Measurements from ENCODE around the gene SIRT6. TPM values are rescaled to one million over a fixed set of nuclear protein-coding genes. Genes with fewer than 3 reads are reported as not detected.

SIRT6 gene
- total RNA-seq, 1 experiment from 2014 or later = 18.0 TPM

DNA sequence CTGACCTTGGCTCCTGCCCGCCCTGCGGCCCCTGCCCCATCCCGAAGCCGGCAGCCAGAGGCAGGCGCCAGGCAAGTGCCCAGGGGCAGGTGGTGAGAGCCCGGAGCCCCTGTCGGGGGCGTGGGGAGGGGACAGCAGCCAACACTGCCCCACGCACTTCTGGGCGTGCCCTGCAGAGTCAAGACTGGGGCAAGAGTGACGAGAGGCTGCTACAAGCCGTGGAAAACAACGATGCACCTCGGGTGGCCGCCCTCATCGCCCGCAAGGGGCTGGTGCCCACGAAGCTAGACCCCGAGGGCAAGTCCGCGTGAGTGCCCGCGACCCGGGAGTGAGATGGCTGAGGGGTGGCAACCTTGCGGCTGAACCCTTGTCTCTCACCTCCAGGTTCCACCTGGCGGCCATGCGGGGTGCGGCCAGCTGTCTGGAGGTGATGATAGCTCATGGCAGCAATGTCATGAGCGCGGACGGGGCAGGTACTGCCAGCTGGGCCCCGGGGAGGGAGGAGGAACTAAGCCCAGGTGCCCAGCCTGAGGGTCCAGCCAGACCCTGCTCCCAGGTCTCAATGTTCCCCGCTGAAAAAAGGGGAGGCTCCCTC lies 17.4 kb upstream of the SIRT6 start:
- H3K9ac ChIP-seq (ENCODE audit: low read length) = no peak overlapping the region
- ATAC-seq (no peak), DNase-seq (no peak)
- no TSS peak for BruUV-seq (replicated peaks)
- H3K36me3 ChIP-seq (ENCODE audit: low read depth, low read length) = no peaks in the 10 kb centered on the region
- H3K79me2 ChIP-seq (ENCODE audit: low read length) = no peaks in the 10 kb centered on the region
- no peak for TF ChIP-seq EZH2 (IDR thresholded peaks at IDR 0.05; ENCODE audit: low read length, unreplicated experiment)
- no peak for TF ChIP-seq EZH2phosphoT487 (IDR thresholded peaks at IDR 0.05; ENCODE audit: borderline replicate concordance, low read length)
- TF ChIP-seq, protein P1, sequence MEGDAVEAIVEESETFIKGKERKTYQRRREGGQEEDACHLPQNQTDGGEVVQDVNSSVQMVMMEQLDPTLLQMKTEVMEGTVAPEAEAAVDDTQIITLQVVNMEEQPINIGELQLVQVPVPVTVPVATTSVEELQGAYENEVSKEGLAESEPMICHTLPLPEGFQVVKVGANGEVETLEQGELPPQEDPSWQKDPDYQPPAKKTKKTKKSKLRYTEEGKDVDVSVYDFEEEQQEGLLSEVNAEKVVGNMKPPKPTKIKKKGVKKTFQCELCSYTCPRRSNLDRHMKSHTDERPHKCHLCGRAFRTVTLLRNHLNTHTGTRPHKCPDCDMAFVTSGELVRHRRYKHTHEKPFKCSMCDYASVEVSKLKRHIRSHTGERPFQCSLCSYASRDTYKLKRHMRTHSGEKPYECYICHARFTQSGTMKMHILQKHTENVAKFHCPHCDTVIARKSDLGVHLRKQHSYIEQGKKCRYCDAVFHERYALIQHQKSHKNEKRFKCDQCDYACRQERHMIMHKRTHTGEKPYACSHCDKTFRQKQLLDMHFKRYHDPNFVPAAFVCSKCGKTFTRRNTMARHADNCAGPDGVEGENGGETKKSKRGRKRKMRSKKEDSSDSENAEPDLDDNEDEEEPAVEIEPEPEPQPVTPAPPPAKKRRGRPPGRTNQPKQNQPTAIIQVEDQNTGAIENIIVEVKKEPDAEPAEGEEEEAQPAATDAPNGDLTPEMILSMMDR (conservative IDR thresholded peaks at IDR 0.05; ENCODE audit: low read depth, low read length) = no peak
- no peaks in the 10 kb centered on the region for H3K9me2 ChIP-seq (replicated peaks; ENCODE audit: low read length)
- peaks cover 13% of the 10 kb centered on the region for H3K27me3 ChIP-seq (ENCODE audit: low read length)
- CTCF ChIA-PET = no interaction called here
- H4K20me1 ChIP-seq (ENCODE audit: low read length) = no peaks in the 10 kb centered on the region
- H3K4me3 ChIP-seq (ENCODE audit: low read length) = no peak overlapping the region
- POLR2A ChIA-PET (ENCODE audit: unreplicated experiment) = no interaction called here
- H3K9me3 ChIP-seq (ENCODE audit: low read length) = no peaks in the 10 kb centered on the region
- intact Hi-C loops (cut with micrococcal nuclease) = loop anchor here (5.0 kb wide), 1 partner anchor 212 kb away; the partner anchor contains the start of gene EEF2
- H3K4me1 ChIP-seq (ENCODE audit: insufficient read depth, low read length) = no peaks in the 10 kb centered on the region
- no peaks in the 10 kb centered on the region for H3F3A ChIP-seq (ENCODE audit: low read length, unreplicated experiment)
- no peak overlapping the region for H3K27ac ChIP-seq (ENCODE audit: low read length)
- H2AFZ ChIP-seq (ENCODE audit: low read length) = no peak overlapping the region
- no peak overlapping the region for H3K4me2 ChIP-seq (ENCODE audit: low read length)

DNA sequence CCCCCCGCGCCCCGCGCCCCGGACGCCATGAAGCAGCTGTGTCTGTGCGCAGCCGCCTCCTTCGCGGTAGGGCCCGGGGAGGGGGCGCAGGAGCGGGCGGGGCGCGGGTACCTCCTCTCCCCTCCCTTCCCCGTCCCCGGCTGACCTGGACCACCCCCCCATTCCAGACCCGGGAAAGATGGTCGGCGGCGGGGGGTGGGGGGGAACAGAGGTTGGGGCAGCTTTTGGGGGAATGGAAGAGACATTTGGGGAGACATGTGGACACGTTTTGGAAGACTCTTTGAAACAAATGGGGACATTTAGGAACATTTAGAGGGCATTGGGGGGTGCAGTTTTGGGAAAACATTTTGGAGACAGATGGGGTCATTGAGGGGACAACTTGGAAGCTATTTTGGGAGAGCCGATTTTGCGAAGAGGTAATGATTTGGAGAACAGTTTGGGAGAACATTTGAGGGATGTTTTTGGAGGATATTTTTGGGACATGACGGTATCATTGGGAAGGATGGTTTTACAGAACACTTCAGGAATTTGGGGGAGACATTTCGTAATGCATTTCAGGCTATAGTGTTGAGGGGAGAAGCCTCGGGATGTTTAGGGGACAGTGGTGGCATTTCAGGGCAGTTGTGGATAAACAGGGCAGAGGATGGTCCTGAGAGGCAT lies 16.2 kb upstream of the SIRT6 start:
- DNase-seq (no peak), ATAC-seq (no peak)
- Histone ChIP-seq H3K9me3 (ENCODE audit: low read length) (no peaks in the 10 kb centered on the region), H3K27ac (ENCODE audit: low read length) (no peak overlapping the region), H3K36me3 (ENCODE audit: low read depth, low read length) (no peaks in the 10 kb centered on the region), H3K27me3 (ENCODE audit: low read length) (peaks cover 13% of the 10 kb centered on the region), H3K9me2 (replicated peaks; ENCODE audit: low read length) (no peaks in the 10 kb centered on the region), H3K4me1 (ENCODE audit: insufficient read depth, low read length) (no peaks in the 10 kb centered on the region), H4K20me1 (ENCODE audit: low read length) (no peaks in the 10 kb centered on the region), H3K4me2 (ENCODE audit: low read length) (no peak overlapping the region), H2AFZ (ENCODE audit: low read length) (no peak overlapping the region), H3K79me2 (ENCODE audit: low read length) (no peaks in the 10 kb centered on the region), H3F3A (ENCODE audit: low read length, unreplicated experiment) (no peaks in the 10 kb centered on the region), H3K9ac (ENCODE audit: low read length) (no peak overlapping the region), H3K4me3 (ENCODE audit: low read length) (no peak overlapping the region)
- ChIA-PET POLR2A (ENCODE audit: unreplicated experiment) (no interaction called here), CTCF (no interaction called here)
- TF ChIP-seq EZH2 (IDR thresholded peaks at IDR 0.05; ENCODE audit: low read length, unreplicated experiment) = no peak
- no peak for TF ChIP-seq EZH2phosphoT487 (IDR thresholded peaks at IDR 0.05; ENCODE audit: borderline replicate concordance, low read length)
- TF ChIP-seq, protein P1 (conservative IDR thresholded peaks at IDR 0.05; ENCODE audit: low read depth, low read length) = no peak
- BruUV-seq (replicated peaks) = no TSS peak
- intact Hi-C loops (cut with micrococcal nuclease) = no loop called here

Data from PC-3 (cell line).